Cardiac muscle cell (in vitro differentiated cells and primary cell): Measurements from ENCODE around the gene SEMA4D. TPM values are rescaled to one million over a fixed set of nuclear protein-coding genes. Genes with fewer than 3 reads are reported as not detected.
A peak's percentile ranks its signal among the peaks of the same experiment; 100 is the strongest.

Experiments
- DNase-seq, 2 donors: peaks; one replicate each; pipeline versions ENCODE4 v3.0.0 to v3.0.0-alpha.2; 2010 to 2017; ENCODE audit warnings: low read depth in 1 of 2, low spot score in 1 of 2
- H3K27ac ChIP-seq: fragments of 200-600 bp; sonication (generic); 2 replicates; pipeline ENCODE4 v1.5.1; 2016
- H3K27me3 ChIP-seq: fragments of 200-600 bp; sonication (generic); 2 replicates; pipeline ENCODE4 v1.6.0; 2016; ENCODE audit warnings: control low read depth
- H3K36me3 ChIP-seq: fragments of 200-600 bp; sonication (generic); 2 replicates; pipeline ENCODE4 v1.5.1; 2016; ENCODE audit warnings: control low read depth
- H3K4me1 ChIP-seq: fragments of 200-600 bp; sonication (generic); 2 replicates; pipeline ENCODE4 v1.8.1; 2017; ENCODE audit warnings: low read depth, mild to moderate bottlenecking, mixed run types
- H3K4me3 ChIP-seq: fragments of 200-600 bp; sonication (generic); 2 replicates; pipeline ENCODE4 v1.5.1; 2016; ENCODE audit warnings: mild to moderate bottlenecking
- H3K9me3 ChIP-seq: fragments of 200-600 bp; sonication (generic); 2 replicates; pipeline ENCODE4 v1.5.1; 2017; ENCODE audit warnings: low read depth, mild to moderate bottlenecking, control low read depth
- polyA plus RNA-seq: library from polyadenylated mRNA; unstranded; fragments of >200 nt; fragmentation: Nextera tagmentation; extraction: Ambion mirVana; gene quantifications from 2 replicates; pipeline ENCODE4 v1.2.1, GENCODE V29; 2016
- total RNA-seq: library from RNA; depleted of rRNA; stranded (reverse); fragments of >200 nt; gene quantifications from 2 replicates; pipeline ENCODE4 v1.2.3, GENCODE V29; 2016
- TF ChIP-seq, protein P1 (sequence below): IDR thresholded peaks from 2 replicates; pipeline ENCODE4 v1.5.1; 2012; ENCODE audit warnings: low read depth, mild to moderate bottlenecking, low read length

SEMA4D gene
- total and polyA plus RNA-seq, 2 experiments from 2014 or later = 16.5 to 34.2 TPM

DNA sequence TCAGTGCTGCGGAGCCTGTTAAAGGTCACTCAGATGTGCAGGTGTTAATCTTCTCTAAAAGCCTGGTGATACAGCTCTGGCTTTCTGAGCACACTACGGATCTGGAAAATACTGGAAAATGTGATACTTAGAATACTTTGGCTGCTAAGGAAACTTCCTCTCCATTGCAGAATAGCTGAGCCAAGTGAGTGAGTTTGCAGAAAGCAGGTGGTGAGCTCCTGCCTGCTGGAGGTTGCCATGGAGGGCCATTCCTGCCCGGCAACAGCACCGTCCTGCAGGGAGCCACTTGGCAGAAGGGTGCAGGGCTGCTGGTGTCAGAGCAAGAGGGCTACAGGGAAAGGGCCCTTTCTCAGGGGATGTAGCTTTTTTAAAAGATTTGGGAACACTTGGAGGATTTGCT, 138.9 kb downstream of the SEMA4D start:
- Histone ChIP-seq H3K9me3 (no peaks in the 10 kb centered on the region), H3K27me3 (no peaks in the 10 kb centered on the region), H3K4me1 (peaks cover 20% of the 10 kb centered on the region), H3K4me3 (no peak overlapping the region), H3K27ac (no peak overlapping the region), H3K36me3 (peaks cover 20% of the 10 kb centered on the region)
- DNase-seq = peak in 1 of 2 donors; percentile 52
- TF ChIP-seq, protein P1, sequence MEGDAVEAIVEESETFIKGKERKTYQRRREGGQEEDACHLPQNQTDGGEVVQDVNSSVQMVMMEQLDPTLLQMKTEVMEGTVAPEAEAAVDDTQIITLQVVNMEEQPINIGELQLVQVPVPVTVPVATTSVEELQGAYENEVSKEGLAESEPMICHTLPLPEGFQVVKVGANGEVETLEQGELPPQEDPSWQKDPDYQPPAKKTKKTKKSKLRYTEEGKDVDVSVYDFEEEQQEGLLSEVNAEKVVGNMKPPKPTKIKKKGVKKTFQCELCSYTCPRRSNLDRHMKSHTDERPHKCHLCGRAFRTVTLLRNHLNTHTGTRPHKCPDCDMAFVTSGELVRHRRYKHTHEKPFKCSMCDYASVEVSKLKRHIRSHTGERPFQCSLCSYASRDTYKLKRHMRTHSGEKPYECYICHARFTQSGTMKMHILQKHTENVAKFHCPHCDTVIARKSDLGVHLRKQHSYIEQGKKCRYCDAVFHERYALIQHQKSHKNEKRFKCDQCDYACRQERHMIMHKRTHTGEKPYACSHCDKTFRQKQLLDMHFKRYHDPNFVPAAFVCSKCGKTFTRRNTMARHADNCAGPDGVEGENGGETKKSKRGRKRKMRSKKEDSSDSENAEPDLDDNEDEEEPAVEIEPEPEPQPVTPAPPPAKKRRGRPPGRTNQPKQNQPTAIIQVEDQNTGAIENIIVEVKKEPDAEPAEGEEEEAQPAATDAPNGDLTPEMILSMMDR = no peak

DNA sequence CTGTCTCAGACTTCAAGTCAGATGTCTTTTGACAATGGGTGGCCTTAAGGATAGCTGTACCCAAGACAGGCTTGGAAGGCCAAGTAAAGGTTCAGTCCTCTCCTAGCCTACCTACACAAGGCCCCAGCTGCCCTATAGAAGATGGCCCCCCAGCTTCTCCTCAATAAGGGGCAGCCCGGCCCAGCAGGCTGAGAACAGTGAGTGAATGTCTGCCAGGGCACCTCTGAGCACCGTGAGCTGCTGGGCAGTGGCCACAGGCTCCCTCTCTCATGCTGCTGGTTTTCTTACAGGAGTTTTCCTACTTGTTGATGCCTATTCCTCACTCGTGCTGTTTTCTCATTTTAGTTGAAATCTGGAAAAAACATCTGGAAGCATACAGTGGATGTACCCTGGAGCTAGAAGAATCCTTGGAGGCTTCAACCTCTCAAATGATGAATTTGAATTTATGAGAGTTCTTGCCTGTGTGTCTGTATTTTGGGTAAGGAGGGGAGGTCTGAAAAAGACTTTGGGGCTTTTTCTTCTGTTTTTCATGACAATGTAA, 139.5 kb downstream of the SEMA4D start:
- H3K4me3 ChIP-seq = no peak overlapping the region
- H3K27me3 ChIP-seq = no peaks in the 10 kb centered on the region
- TF ChIP-seq, protein P1 = no peak
- H3K9me3 ChIP-seq = no peaks in the 10 kb centered on the region
- peaks cover 26% of the 10 kb centered on the region for H3K36me3 ChIP-seq
- H3K4me1 ChIP-seq = peaks cover 20% of the 10 kb centered on the region
- peak overlapping the region; percentile 60 for H3K27ac ChIP-seq
- DNase-seq = no peak

DNA sequence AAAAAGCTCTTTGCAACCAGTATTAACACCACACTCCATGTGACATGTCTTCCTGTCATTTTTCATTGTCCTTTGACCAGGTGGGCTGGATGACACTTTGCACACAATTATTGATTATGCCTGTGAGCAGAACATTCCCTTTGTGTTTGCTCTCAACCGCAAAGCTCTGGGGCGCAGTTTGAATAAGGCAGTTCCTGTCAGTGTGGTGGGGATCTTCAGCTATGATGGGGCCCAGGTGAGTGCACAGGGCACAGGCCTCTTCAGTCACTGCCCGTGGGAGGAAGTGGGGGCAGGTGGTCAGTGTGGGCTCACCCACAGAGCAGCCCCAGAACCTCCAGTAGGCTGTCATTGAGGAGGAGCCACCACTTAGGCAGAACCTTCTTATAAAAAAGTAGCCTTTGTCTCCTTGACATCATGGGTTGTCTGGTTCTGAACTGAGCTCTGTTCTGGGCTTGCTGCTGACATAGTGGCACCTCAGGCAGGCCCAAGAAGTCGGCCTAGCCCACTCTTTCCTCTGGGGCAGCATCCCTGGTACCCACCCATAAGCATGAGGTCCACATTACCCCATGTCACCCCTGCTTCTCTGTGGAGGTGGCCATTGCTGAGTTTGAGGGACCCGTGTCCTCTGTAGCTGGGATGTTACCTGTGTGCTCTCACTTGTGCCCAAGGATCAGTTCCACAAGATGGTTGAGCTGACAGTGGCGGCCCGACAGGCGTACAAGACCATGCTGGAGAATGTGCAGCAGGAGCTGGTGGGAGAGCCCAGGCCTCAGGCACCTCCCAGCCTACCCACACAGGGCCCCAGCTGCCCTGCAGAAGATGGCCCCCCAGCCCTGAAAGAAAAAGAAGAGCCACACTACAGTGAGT, 140.3 kb downstream of the SEMA4D start:
- H3K27me3 ChIP-seq = no peaks in the 10 kb centered on the region
- H3K9me3 ChIP-seq = no peaks in the 10 kb centered on the region
- H3K4me1 ChIP-seq = peaks cover 20% of the 10 kb centered on the region
- DNase-seq = no peak
- peak overlapping the region; percentile 60 for H3K27ac ChIP-seq
- no peak overlapping the region for H3K4me3 ChIP-seq
- TF ChIP-seq, protein P1 = no peak
- H3K36me3 ChIP-seq = peaks cover 33% of the 10 kb centered on the region

DNA sequence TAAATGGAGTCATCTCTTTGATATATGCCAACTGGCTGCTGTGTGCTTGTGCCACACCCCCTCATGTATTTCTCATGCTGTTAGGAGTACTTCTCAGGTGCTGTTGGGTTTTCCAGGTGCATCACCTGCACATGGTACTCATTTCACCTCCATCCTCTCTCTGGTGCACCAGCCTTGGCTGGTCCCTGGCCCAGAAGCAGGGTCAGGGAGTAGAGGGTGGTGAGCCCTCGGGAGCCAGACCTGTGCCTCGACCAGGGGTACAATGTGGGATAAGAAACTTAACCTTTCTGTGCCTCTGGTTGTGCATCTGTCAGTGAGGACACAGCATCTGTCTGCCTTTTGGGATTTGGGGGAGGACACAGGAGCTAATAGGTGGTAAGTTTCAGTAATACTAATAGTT, 141.1 kb downstream of the SEMA4D start:
- TF ChIP-seq, protein P1 = no peak
- H3K9me3 ChIP-seq = no peaks in the 10 kb centered on the region
- H3K36me3 ChIP-seq = peaks cover 33% of the 10 kb centered on the region
- no peak for DNase-seq
- no peak overlapping the region for H3K4me3 ChIP-seq
- H3K4me1 ChIP-seq = peaks cover 20% of the 10 kb centered on the region
- no peaks in the 10 kb centered on the region for H3K27me3 ChIP-seq
- H3K27ac ChIP-seq = no peak overlapping the region

DNA sequence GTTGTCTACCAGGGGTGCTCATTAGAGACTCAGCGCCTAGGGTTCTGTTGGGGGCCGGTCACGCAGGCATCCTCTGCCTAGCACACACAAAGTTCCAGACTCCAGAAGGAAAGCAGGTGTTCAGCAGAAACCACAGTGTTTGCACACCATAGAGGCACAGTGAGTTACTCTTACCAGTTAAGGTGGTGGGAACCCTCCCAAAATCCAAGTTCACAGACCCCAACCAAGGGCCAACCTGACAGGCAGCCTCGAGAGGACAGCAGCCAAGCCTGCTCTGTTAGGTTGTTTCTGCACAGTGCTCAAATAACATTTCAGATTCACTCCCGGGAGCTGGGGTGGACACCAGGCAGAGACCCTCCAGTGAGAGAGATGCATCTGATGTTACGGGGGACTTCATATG, 143.4 kb downstream of the SEMA4D start:
- H3K4me3 ChIP-seq = no peak overlapping the region
- H3K36me3 ChIP-seq = peaks cover 40% of the 10 kb centered on the region
- peaks cover 7% of the 10 kb centered on the region for H3K4me1 ChIP-seq
- no peaks in the 10 kb centered on the region for H3K27me3 ChIP-seq
- no peak for DNase-seq
- H3K9me3 ChIP-seq = no peaks in the 10 kb centered on the region
- TF ChIP-seq, protein P1 = no peak
- H3K27ac ChIP-seq = no peak overlapping the region
